NB4 (cell line): Measurements from ENCODE around the gene RGS11.

ENCODE experiments used
- DNase-seq: peaks from one replicate; pipeline ENCODE4 v3.0.0; 2010; ENCODE audit warnings: low read depth
- H3K4me3 ChIP-seq: one replicate; pipeline ENCODE4 v1.5.1; 2011; ENCODE audit warnings: mild to moderate bottlenecking, low read depth, low read length, moderate library complexity
- CTCF ChIP-seq: IDR thresholded peaks from one replicate; pipeline ENCODE4 v1.5.1; 2012; ENCODE audit warnings: low read depth, low read length
- MYC ChIP-seq: IDR thresholded peaks from 2 replicates; pipeline ENCODE4 v1.6.1; 2011; ENCODE audit warnings: low read depth, low read length
- POLR2A ChIP-seq: IDR thresholded peaks from 2 replicates; pipeline ENCODE4 v1.6.1; 2011; ENCODE audit warnings: mild to moderate bottlenecking; ENCODE audit not compliant: insufficient read length; ENCODE audit errors: extremely low read depth
- TF ChIP-seq, protein P1 (sequence below): IDR thresholded peaks from 2 replicates; pipeline ENCODE4 v1.6.1; 2011; ENCODE audit warnings: low read depth, low read length

The RGS11 gene

DNA sequence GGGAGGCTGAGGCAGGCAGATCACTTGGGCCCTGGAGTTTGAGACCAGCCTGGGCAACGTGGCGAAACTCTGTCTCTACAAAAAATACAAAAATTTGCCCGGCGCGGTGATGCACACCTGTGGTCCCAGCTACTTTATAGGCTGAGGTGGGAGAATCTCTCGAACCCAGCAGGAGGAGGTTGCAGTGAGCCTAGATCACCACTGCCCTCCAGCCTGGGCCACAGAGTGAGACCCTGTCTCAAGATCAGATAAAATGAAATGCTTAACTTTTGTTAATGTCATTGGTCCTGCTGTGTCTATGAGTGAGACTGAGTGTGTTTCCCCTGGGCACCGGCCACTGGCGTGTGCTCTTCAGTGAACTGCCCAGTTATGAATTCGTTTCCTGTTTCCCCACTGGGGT lies 30.6 kb downstream of the RGS11 start:
- TF ChIP-seq CTCF (no peak), POLR2A (no peak), MYC (no peak)
- TF ChIP-seq, protein P1, sequence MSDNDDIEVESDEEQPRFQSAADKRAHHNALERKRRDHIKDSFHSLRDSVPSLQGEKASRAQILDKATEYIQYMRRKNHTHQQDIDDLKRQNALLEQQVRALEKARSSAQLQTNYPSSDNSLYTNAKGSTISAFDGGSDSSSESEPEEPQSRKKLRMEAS = no peak
- H3K4me3 ChIP-seq = no peak overlapping the region
- no peak for DNase-seq

DNA sequence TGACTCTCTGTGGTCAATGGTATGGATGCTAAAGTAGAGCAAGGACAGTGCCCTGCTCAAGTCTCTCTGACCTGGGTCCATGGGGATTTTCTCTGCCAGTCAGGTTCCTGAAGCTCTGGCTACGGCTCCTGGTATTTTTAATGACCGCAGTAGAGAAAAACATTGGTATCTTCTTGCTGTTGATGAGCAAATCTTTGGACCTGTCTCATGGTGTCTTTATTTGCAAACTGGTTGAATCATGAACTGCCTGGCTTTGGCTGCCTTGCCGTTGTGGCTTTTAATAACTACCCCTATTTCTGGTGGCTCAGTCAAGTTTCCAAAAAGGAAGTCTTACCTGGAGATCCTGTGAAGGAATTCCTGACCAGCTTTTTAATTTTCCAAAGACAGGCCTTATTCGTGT lies 32.4 kb downstream of the RGS11 start:
- DNase-seq = no peak
- no peak overlapping the region for H3K4me3 ChIP-seq
- TF ChIP-seq MYC (no peak), POLR2A (no peak), CTCF (no peak)
- TF ChIP-seq, protein P1 = no peak

- TF ChIP-seq CTCF (no peak), MYC (no peak), POLR2A (no peak)
- TF ChIP-seq, protein P1 = no peak
- no peak overlapping the region for H3K4me3 ChIP-seq
- no peak for DNase-seq
These were observed 33.5 kb downstream of the RGS11 start for GRCh38 chr16:242281-242680.

DNA sequence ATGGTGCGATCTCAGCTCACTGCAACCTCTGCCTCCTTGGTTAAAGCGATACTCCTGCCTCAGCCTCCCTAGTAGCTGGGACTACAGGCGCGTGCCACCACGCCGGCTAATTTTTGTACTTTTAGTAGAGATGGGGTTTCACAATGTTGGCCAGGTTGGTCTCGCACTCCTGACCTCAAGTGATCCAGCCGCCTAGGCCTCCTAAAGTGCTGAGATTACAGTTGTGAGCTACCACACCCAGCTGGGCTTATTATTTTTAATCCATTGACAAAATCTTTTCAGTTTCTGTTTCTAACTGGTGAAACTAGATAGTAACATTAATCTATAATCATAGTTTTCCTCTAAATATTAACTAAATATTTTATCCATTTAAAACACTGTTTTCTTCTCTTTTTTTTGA lies 35.2 kb downstream of the RGS11 start:
- no peak overlapping the region for H3K4me3 ChIP-seq
- no peak for TF ChIP-seq CTCF
- TF ChIP-seq, protein P1 = no peak
- no peak for TF ChIP-seq MYC
- no peak for TF ChIP-seq POLR2A
- no peak for DNase-seq

GRCh38 chr16:239948-240277 lies 35.8 kb downstream of the RGS11 start:
- DNase-seq = no peak
- TF ChIP-seq MYC = no peak
- no peak for TF ChIP-seq POLR2A
- TF ChIP-seq, protein P1 = no peak
- no peak for TF ChIP-seq CTCF
- H3K4me3 ChIP-seq = no peak overlapping the region
